HCT116 (cell line): ENCODE measurements around the gene ZIC4. TPM values are rescaled to one million over a fixed set of nuclear protein-coding genes. Genes with fewer than 3 reads are reported as not detected.

ENCODE experiments used
- ATAC-seq: fragments of 200-7000 bp; cut with Tn5 transposase; 2 replicates; pipeline ENCODE4 v1.9.1; 2020; ENCODE audit warnings: mild to moderate bottlenecking, moderate library complexity
- BruUV-seq: library from RNA; stranded (reverse); fragments of 400-500 nt; replicated peaks from 2 replicates; lab custom pipeline; 2021; lab: Mats Ljungman, UMichigan
- CTCF ChIA-PET: fragments of 300-600 bp; sonication (Branson Sonifier 250); formaldehyde crosslinking; loops from one replicate; lab custom pipeline; 2021; ENCODE audit warnings: antibody characterized with exemption; lab: Charles Lee
- POLR2A ChIA-PET: fragments of 300-600, 350-600 bp; sonication (Branson Sonifier 250); formaldehyde crosslinking; loops from one replicate; lab custom pipeline; 2021; ENCODE audit warnings: antibody characterized with exemption; lab: Charles Lee
- RAD21 ChIA-PET, 2 experiments: fragments of 300-600 bp; sonication (Branson Sonifier 250); formaldehyde crosslinking; loops; one replicate each; lab custom pipeline; 2023; ENCODE audit warnings: low total read pairs in 2 of 2; ENCODE audit not compliant: uncharacterized antibody in 2 of 2, unreplicated experiment in 2 of 2, low non-redundant PET in 1 of 2; lab: Charles Lee
- DNase-seq: peaks from one replicate; pipeline ENCODE4 v3.0.0-alpha.2; 2010; ENCODE audit warnings: low read depth, low spot score
- H2AFZ ChIP-seq: fragments of 200-600 bp; shearing (Covaris generic), sonication (generic); 2 replicates; pipeline ENCODE4 v1.6.1; 2017; ENCODE audit warnings: low read depth, mixed run types, mixed read lengths, antibody characterized with exemption, low read length; ENCODE audit not compliant: poor library complexity, severe bottlenecking
- H3K27ac ChIP-seq: 2 replicates; pipeline ENCODE4 v1.5.1; 2012; ENCODE audit warnings: low read depth, low read length
- H3K27me3 ChIP-seq: fragments of 200-600 bp; sonication (generic); 2 replicates; pipeline ENCODE4 v1.6.1; 2016; ENCODE audit warnings: mixed run types, low read length, mixed read lengths; ENCODE audit not compliant: insufficient read depth
- H3K36me3 ChIP-seq, 2 experiments: fragments of 200-500 bp in 1 of 2; fragments of 200-600 bp in 1 of 2; sonication (Bioruptor generic) in 1 of 2; sonication (generic) in 1 of 2; 2 replicates each; pipeline versions ENCODE4 v1.5.1 to v1.6.1; 2014 to 2016; ENCODE audit warnings: low read length in 2 of 2, inconsistent platforms in 1 of 2, mixed read lengths in 1 of 2, mixed run types in 1 of 2; ENCODE audit not compliant: insufficient read depth in 2 of 2, control insufficient read depth in 1 of 2
- H3K4me1 ChIP-seq, 2 experiments: fragments of 200-600 bp in 1 of 2; sonication (generic) in 1 of 2; 2 replicates each; pipeline versions ENCODE4 v1.5.1 to v1.6.1; 2012 to 2017; ENCODE audit warnings: low read length in 2 of 2, inconsistent platforms in 1 of 2, mild to moderate bottlenecking in 1 of 2, mixed read lengths in 1 of 2, mixed run types in 1 of 2, moderate library complexity in 1 of 2; ENCODE audit not compliant: insufficient read depth in 2 of 2, control insufficient read depth in 1 of 2
- H3K4me2 ChIP-seq: fragments of 200-600 bp; sonication (generic); 2 replicates; pipeline ENCODE4 v1.6.1; 2017; ENCODE audit warnings: mixed run types, low read length, mixed read lengths
- H3K4me3 ChIP-seq, 2 experiments: fragments of 200-600 bp in 1 of 2; sonication (generic) in 1 of 2; replicated peaks in 1 of 2; 2 replicates each; pipeline ENCODE4 v1.5.1; 2011 to 2016; ENCODE audit warnings: low read length in 2 of 2, control low read depth in 1 of 2, low read depth in 1 of 2, mild to moderate bottlenecking in 1 of 2, mixed read lengths in 1 of 2, mixed run types in 1 of 2
- H3K79me2 ChIP-seq: fragments of 200-600 bp; sonication (generic); 2 replicates; pipeline ENCODE4 v1.6.1; 2017; ENCODE audit warnings: mild to moderate bottlenecking, mixed run types, low read length, moderate library complexity, mixed read lengths; ENCODE audit not compliant: insufficient read depth
- H3K9ac ChIP-seq: fragments of 200-600 bp; sonication (generic); 2 replicates; pipeline ENCODE4 v1.6.1; 2016; ENCODE audit warnings: low read length, mixed read lengths
- H3K9me2 ChIP-seq: fragments of 200-600 bp; sonication (generic), shearing (Covaris generic); 2 replicates; pipeline ENCODE4 v1.6.1; 2017; ENCODE audit warnings: mixed run types, mild to moderate bottlenecking, moderate library complexity; ENCODE audit not compliant: insufficient read depth
- H3K9me3 ChIP-seq, 2 experiments: fragments of 200-500 bp in 1 of 2; fragments of 200-600 bp in 1 of 2; sonication (Bioruptor generic) in 1 of 2; sonication (generic) in 1 of 2; 2 replicates each; pipeline ENCODE4 v1.6.1; 2014 to 2017; ENCODE audit warnings: low read length in 2 of 2, mixed read lengths in 2 of 2, inconsistent platforms in 1 of 2, low read depth in 1 of 2, mild to moderate bottlenecking in 1 of 2, mixed run types in 1 of 2, moderate library complexity in 1 of 2; ENCODE audit not compliant: control insufficient read depth in 1 of 2, insufficient read depth in 1 of 2
- H4K20me1 ChIP-seq: fragments of 200-600 bp; sonication (generic), shearing (Covaris generic); 2 replicates; pipeline ENCODE4 v1.6.1; 2017; ENCODE audit warnings: mixed run types, mild to moderate bottlenecking, moderate library complexity; ENCODE audit not compliant: insufficient read depth
- CTCF ChIP-seq, 3 experiments: fragments of 200-600 bp in 1 of 3; sonication (generic) in 1 of 3; IDR thresholded peaks in 2 of 3; conservative IDR thresholded peaks in 1 of 3; 2 replicates each; pipeline ENCODE4 v1.5.1; 2012 to 2017; ENCODE audit warnings: low read depth in 2 of 3, low read length in 2 of 3, antibody characterized with exemption in 1 of 3, borderline replicate concordance in 1 of 3, control low read depth in 1 of 3, mild to moderate bottlenecking in 1 of 3, mixed read lengths in 1 of 3, mixed run types in 1 of 3, moderate library complexity in 1 of 3; ENCODE audit not compliant: insufficient read depth in 1 of 3
- EGR1 ChIP-seq: IDR thresholded peaks from 2 replicates; pipeline ENCODE4 v1.6.1; 2012; ENCODE audit warnings: low read depth
- EZH2phosphoT487 ChIP-seq: fragments of 200-600 bp; IDR thresholded peaks from 2 replicates; pipeline ENCODE4 v1.6.1; 2018; ENCODE audit warnings: antibody characterized with exemption, borderline replicate concordance
- FOSL1 ChIP-seq: IDR thresholded peaks from 2 replicates; pipeline ENCODE4 v1.6.1; 2012; ENCODE audit warnings: low read depth
- JUND ChIP-seq: IDR thresholded peaks from 2 replicates; pipeline ENCODE4 v1.6.1; 2012
- REST ChIP-seq: IDR thresholded peaks from 2 replicates; pipeline ENCODE4 v1.6.1; 2012; ENCODE audit warnings: low read depth
- SIN3A ChIP-seq: IDR thresholded peaks from 2 replicates; pipeline ENCODE4 v1.6.1; 2012; ENCODE audit warnings: low read depth
- SP1 ChIP-seq: IDR thresholded peaks from 2 replicates; pipeline ENCODE4 v1.6.1; 2012; ENCODE audit warnings: low read depth
- intact Hi-C: fragments of 100-400 bp; cut with micrococcal nuclease; formaldehyde crosslinking; loops from 2 replicates; pipeline ENCODE4 v1.10.0; 2022
- total RNA-seq: library from RNA; stranded (reverse); gene quantifications from one replicate; pipeline ENCODE4 v1.2.1, GENCODE V29; 2021; ENCODE audit not compliant: unreplicated experiment

ZIC4 gene
- total RNA-seq, 1 experiment from 2014 or later, result not detected

GRCh38 chr3:147397875-147398812, 8.2 kb downstream of the ZIC4 start:
- BruUV-seq, result no TSS peak
- POLR2A ChIA-PET, result no interaction called here
- Histone ChIP-seq H3K9ac (no peak overlapping the region), H3K27me3 (no peaks in the 10 kb centered on the region), H2AFZ (no peak overlapping the region), H3K4me3 (no peak overlapping the region), H4K20me1 (no peaks in the 10 kb centered on the region), H3K4me2 (no peak overlapping the region), H3K36me3 (no peaks in the 10 kb centered on the region), H3K4me1 (0 out of 4 replicates have a peak, but pooled peaks cover 0 to 3% of the 10 kb centered on the region in 2 experiments), H3K79me2 (no peaks in the 10 kb centered on the region), H3K9me2 (no peaks in the 10 kb centered on the region), H3K27ac (no peak overlapping the region), H3K9me3 (no peaks in the 10 kb centered on the region)
- CTCF ChIA-PET, result no interaction called here
- no peak for ATAC-seq
- RAD21 ChIA-PET, result no interaction called here
- DNase-seq, result no peak
- no peak for TF ChIP-seq SIN3A
- TF ChIP-seq SP1, result no peak
- TF ChIP-seq EZH2phosphoT487, result no peak
- no peak for TF ChIP-seq CTCF (IDR thresholded peaks at IDR 0.05 in 2 of 3, conservative IDR thresholded peaks at IDR 0.05 in 1 of 3; ENCODE audit: borderline replicate concordance in 1 of 3, insufficient read depth in 1 of 3, low read depth in 2 of 3, low read length in 2 of 3)
- no peak for TF ChIP-seq JUND
- no peak for TF ChIP-seq REST
- TF ChIP-seq EGR1, result no peak
- TF ChIP-seq FOSL1, result no peak
- intact Hi-C loops, result no loop called here
